HG02852 (cell line): ENCODE measurements around the gene SPEM3.

ENCODE experiments used
- ATAC-seq: cut with Tn5 transposase; IDR thresholded peaks from one replicate; pipeline ENCODE4 v1.9.1; 2021; ENCODE audit warnings: mild to moderate bottlenecking, moderate library complexity; ENCODE audit not compliant: unreplicated experiment

Gene SPEM3

DNA sequence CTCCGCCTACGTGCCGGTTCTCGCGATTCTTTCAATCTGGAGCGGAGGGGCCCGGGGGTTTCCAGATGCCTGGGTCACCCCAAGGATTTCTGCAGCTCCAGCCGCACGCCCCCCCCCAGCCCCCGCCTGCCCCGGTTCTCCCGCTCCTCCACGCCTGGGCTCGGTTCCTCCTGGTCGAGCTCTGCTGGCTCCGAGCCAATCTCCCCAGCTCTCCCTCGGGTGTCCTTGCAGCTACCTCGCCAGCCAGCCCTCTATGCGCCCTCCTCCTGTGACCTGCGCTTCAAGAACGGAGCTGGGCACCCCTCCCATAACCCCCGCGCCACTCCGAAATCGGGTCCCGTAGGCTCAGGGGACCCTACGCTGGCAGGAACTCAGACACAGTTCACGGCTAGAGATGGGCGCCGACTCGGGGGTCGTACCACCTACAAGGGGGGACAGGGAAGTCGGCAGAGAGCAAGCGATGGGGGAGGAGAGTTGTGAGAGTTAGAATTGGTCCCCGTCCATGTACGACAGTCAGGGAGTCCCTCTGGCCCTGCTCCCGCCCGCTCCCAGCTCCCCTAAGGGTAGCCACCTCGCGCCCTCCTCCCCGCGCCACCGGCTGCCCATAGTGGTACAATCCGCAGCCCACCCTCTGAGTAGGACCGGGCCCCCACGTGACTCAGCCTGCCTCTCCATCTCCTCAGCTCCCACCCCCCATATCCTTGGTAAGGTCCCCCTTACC, 11.6 kb downstream of the SPEM3 start:
- no peak for ATAC-seq

GRCh38 chr17:7440834-7441195, 12.2 kb downstream of the SPEM3 start:
- ATAC-seq: no peak

- ATAC-seq: no peak
These were observed 12.6 kb downstream of the SPEM3 start for GRCh38 chr17:7441266-7441665.

DNA sequence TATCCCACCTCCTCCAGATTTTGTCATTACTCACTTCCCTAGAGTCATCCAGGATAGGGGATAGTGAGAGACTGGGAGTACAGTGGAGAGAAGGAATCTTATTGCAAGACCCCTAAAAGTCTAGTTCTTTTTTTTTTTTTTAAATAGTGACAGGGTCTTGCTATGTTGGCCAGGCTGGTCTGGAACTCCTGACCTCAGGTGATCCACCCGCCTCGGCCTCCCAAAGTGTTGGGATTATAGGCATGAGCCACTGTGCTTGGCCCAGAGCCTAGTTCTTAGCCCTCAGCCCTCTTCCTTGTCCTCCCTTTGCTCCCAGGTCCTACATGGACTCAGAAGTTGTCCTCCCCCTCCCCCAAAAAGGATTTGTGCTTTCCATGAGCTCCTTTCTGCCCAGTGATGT, 13.5 kb downstream of the SPEM3 start:
- no peak for ATAC-seq

DNA sequence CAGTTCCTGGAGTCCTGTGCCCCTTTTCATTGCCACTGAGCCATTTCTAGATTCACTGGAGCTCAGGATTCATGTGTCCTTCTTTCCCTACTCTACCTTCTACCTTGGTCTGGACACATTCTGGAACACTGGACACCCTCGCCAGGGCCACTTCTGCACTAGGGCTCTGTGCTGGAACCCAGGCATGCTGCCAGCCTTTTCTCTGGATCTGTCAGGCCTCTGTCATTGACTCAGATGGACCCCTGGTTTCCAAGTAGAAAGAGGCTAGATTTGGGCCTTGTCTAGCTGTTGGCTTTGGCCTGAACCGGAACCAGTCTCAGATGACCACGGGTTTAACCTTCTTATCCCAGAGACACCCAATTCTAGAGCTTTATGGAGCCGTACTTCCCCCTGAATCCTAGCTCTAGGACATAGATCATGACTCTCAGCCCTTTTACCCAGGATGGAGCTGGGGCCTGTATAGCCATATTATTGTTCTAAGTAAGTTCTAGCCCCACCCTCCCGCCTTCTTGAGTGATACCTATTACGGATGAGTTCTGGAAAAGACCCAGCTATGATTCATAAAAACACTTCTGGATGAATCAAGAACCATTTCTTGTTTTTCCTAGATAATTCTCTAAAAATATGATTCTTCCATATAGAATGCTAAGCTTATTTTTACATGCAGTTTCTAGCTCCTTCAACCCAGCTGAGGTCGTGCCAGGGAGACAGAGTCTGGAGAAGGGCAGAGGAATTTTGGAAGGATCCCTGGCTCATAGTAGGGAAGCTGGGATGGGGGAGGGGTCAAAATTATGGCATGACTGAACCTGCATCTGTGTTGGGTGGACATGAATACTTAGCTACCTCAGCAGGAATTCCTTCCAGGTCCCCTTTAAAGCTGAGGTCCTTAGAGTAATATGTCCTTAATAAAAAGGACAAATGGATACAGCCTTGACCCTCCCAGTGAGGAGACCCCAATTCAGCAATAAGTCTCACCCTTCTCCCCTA, 15.1 kb downstream of the SPEM3 start:
- no peak for ATAC-seq

DNA sequence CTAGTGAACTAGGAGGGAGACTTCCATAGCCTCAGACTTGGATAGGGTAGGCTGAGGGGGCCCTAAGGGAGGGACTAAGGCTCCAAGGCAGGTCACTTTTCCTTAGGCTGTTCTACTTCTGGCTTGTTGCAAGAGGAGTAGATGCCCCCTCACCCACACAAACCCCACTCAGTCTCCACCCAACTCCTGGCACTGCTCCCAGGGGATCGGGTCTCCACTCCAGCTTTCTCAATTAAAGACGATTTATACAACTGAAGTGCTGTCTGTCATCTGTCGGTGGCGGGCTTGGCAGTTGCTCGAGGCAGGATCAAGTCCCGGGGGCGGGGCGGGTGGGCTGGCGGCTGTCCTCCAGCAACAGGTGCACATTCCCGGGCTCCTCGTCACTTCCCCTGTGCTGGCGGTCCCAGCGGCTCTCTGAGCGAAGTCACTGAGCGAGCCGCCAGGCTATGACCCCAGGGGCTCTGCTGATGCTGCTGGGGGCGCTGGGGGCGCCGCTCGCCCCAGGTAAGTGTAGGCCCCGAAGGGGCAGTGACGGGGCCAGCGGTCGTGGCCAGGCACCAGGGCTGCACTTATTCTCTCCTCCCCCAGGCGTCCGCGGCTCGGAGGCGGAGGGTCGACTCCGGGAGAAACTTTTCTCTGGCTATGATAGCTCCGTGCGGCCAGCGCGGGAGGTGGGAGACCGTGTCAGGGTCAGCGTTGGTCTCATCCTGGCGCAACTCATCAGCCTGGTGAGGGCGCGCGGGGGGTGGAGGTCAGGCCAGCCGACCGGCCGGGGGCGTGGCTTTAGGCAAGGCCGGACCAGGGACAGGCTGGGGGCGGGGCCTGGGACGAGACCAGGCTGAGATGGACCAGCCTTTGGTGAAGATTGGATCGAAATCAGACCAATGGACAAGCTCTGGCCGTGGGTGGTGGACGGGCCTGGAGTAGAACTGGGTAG, 16.3 kb downstream of the SPEM3 start, which contains the start of gene CHRNB1:
CHRNB1 (plus strand) TSS at position 380 of the 937 bp plus-strand sequence; CDS start at position 447, 67 bp downstream.
- ATAC-seq: no peak

GRCh38 chr17:7445619-7445968, 16.9 kb downstream of the SPEM3 start:
- ATAC-seq: no peak

GRCh38 chr17:7448461-7448860, 19.8 kb downstream of the SPEM3 start:
- no peak for ATAC-seq

DNA sequence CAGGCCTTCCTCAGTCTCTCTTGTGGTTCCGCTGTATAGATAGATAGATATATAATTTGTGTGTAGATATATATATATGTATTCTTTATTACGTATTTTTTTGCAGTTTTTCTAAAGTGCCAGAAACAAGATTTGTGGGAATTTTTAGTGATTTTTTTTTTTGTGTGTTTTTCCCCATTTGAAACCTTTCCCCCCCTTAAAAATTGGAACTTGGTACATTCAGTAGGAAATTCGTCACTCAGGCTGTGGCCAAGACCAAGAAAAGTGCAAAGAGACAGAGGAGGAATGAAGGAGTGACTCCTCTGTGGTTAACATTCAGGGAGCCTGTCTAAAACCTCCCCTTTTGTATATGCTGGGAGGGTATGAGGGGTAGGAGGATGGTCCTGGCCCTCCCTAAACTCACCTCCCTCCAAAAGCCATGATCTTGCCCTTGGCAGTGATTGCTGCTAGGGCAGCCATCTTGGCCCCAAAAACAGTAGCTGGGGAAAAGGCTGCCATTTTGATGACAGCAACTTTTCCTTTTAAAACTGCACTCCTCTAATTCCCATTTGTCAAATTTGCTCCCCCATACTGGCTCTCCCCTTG, 31.4 kb downstream of the SPEM3 start:
- ATAC-seq: no peak

DNA sequence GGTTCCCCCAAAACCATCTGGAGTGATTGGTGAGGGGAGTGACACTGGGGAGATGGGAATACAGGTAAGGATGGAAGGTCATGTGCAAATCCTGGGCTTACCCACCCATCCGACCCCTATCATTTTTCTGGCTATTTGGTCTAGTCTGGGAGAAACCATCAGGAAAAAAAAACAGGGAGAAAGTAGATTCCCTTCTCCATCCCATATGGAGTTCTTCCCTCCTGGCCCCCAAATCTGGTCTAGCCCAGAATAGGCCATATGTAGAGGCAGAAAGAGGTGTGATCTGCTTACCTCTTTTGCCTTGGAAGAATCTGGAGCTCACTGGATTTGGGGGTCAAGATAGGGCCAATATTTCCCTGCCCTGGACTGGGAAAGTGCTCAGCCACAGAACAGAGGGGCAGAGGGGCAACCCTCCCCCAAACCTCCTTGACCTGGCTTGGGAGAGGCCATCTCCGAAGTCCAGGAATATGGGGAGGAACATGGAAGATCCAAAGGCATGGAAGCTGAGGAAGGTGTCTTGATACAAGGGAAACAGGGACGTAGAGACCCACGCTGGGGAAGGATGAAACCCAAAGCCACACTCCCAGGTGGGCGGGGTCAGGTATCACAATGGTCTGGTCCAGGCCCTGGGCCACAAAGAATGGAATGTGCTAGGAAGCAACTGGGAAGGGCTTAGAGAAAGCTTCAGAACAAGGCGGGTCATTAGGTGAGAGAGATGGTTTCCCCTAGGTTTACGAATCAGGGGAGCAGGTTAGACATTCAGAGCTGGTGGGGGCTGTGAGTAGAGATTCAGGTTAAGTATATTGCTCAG, 32.4 kb downstream of the SPEM3 start:
- ATAC-seq: no peak

DNA sequence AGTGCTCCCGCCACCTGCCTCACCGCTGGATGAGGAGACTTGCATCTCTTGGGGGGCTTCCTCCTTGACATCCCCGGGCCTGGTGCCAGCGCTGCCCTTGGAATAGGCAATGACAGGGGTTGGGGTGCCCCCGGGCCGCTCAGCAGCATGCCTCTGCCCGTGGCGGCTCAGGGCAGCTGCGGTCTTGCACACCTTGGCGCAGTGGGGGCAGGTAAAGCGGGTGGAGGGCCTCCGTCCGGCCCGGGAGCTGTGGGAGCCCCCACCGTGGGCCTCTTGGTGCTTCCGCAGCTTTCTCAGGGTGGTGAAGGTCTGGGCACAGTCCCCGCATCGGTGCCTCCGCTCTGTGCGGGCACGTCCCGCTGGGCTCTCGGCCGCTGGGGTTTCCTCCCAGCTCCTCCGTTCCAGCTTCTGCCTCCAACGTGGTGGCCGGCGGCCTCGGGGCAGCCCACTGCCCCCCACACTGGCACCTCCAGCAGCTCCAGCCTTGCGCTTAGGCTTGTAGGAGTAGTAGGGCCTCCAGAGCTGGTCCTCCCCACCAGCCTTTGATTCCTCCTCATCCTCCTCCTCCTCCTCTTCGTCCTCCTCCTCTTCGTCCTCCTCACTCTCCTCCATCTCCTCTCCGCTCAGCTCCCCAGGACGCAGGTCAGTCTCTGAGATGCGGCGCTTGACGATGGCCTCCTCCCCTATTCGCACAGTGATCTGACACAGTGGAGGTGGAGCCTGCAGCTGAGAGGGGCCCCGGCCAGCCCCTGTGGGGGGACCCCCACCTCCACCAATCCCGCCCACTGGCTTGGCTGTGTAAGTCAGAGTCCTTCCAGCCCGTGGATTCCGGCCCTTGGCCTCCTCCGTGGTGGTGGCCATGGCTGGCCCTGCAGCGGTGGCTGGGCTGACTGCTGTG, 34.1 kb downstream of the SPEM3 start:
- no peak for ATAC-seq

DNA sequence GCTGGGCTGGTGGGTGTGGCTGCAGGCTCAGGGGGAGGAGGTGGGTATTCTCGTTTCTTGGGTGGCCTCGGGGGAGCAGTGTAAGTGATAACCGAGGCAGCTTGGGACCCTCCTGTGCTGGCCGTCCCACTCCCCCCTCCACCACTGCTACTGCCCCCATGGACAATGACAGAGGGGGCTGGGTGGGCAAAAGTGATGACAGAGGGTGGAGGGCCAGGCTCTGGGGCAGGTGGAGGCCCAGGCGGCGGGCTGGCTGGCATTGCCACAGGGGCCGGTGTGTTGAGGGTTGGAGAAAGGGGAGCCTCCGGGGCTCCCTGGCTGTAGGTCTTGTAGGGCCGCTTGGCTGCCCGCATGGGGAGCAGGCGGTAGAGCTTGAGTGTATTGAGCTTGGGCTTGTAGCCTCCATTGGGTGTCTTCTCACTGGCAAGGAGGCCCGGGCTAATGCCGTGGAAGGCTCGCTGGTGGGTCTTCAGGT, 34.8 kb downstream of the SPEM3 start:
- ATAC-seq: no peak

- no peak for ATAC-seq
These were observed 35.4 kb downstream of the SPEM3 start for GRCh38 chr17:7464081-7464480.

GRCh38 chr17:7465597-7466275, 37.1 kb downstream of the SPEM3 start:
- ATAC-seq: no peak

DNA sequence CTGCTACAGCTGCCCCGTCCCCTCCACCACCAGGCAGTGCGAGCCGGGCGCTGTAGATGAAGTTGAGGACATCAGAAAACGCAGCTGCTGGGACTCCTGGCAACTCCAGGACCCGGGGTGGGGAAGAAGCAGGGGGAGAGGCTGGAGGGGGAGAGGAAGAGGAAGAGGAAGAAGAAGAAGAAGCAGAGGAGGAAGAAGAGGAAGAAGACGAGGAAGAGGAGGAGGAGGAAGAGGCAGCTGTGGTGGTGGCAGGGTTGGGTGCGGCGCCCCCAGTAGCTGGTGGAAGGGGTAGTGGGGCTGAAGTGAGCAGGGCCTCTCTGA, 37.6 kb downstream of the SPEM3 start:
- no peak for ATAC-seq

DNA sequence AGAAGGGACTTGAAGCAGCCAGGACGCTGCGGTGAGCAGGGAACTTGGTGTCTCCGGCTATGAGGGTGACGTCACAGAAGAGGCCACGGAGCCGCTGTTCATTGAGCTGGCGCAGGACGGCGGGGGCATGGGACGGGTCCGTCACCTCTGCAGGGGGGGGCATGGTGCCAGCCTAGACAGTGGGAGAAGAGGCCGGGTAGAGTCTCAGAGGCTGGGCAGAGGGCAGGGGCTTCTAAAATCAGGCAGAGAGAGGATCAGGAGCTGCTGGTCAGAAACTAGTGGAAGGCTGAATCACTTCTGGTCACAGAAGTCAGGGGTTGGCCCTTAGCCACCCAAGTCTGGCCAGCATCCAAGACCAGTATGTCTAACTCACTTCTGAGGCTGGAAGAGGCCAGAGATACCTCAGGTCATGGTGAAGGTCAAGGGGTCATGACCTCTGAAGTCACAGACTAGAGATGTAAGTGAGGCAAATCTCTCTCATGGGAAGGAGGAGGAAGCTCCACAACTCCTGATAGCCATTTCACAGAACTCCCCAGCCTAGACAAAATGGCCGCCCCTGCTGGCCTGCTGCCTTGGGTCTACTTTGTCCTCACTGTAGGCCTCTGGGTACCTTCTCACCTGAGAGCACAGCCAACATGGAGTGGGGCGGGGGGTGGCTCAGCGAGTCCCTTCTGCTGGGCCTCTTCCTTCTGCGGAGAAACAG, 38.1 kb downstream of the SPEM3 start:
- no peak for ATAC-seq

GRCh38 chr17:7467498-7467897, 38.8 kb downstream of the SPEM3 start:
- no peak for ATAC-seq

- no peak for ATAC-seq
These were observed 39.6 kb downstream of the SPEM3 start for GRCh38 chr17:7468290-7468689.
